ENCODE results near the gene FLT1. TPM values are rescaled to one million over a fixed set of nuclear protein-coding genes. Genes with fewer than 3 reads are reported as not detected.

Gene FLT1
- total RNA-seq, 1 donor from 2014 or later: not detected

- H3K4me1 Mint-ChIP-seq: peaks cover 7% of the 10 kb centered on the region
- TF ChIP-seq, protein P1, sequence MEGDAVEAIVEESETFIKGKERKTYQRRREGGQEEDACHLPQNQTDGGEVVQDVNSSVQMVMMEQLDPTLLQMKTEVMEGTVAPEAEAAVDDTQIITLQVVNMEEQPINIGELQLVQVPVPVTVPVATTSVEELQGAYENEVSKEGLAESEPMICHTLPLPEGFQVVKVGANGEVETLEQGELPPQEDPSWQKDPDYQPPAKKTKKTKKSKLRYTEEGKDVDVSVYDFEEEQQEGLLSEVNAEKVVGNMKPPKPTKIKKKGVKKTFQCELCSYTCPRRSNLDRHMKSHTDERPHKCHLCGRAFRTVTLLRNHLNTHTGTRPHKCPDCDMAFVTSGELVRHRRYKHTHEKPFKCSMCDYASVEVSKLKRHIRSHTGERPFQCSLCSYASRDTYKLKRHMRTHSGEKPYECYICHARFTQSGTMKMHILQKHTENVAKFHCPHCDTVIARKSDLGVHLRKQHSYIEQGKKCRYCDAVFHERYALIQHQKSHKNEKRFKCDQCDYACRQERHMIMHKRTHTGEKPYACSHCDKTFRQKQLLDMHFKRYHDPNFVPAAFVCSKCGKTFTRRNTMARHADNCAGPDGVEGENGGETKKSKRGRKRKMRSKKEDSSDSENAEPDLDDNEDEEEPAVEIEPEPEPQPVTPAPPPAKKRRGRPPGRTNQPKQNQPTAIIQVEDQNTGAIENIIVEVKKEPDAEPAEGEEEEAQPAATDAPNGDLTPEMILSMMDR (conservative IDR thresholded peaks at IDR 0.05): no peak
- H3K27ac Mint-ChIP-seq (ENCODE audit: unreplicated experiment): no peak overlapping the region
These were observed 236.5 kb downstream of the FLT1 start for GRCh38 chr13:28258417-28258816.

GRCh38 chr13:28257305-28257704 is 237.6 kb downstream of the FLT1 start:
- Mint-ChIP-seq H3K9me3 (no peaks in the 10 kb centered on the region), H3K36me3 (ENCODE audit: low read depth) (peaks cover 16% of the 10 kb centered on the region), H3K4me1 (peaks cover 7% of the 10 kb centered on the region), H3K27ac (ENCODE audit: unreplicated experiment) (no peak overlapping the region), H3K4me3 (no peak overlapping the region), H3K27me3 (ENCODE audit: low read depth) (no peaks in the 10 kb centered on the region)
- TF ChIP-seq, protein P1 (conservative IDR thresholded peaks at IDR 0.05): no peak
- no peak for DNase-seq (ENCODE audit: low read depth, low spot score)

More at GRCh38 chr13:28258417-28258816, 236.5 kb downstream of the FLT1 start:
- Mint-ChIP-seq H3K36me3 (ENCODE audit: low read depth) (peaks cover 21% of the 10 kb centered on the region), H3K9me3 (no peaks in the 10 kb centered on the region), H3K4me3 (no peak overlapping the region), H3K27me3 (ENCODE audit: low read depth) (no peaks in the 10 kb centered on the region)
- no peak for DNase-seq (ENCODE audit: low read depth, low spot score)

DNA sequence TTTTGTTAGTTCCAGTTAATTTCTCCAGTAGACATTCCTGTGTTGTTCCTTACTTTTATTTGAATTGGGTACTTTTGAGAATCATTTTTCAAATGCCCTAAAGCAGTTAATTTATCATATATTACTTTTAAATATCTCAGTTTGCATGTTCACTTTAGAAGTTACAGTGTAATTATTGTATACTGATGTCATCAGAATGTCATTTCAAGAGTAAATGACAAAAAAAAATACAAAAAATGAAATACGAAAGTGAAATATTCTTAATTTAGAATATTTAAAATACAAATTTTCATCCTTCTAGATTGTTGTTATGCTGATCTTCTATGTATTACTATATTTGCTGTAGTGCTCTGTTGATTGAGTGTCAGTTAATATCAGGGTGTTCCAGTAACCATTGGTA is 242.4 kb downstream of the FLT1 start:
- Mint-ChIP-seq H3K9me3 (peaks cover 5% of the 10 kb centered on the region), H3K27me3 (ENCODE audit: low read depth) (no peaks in the 10 kb centered on the region), H3K4me3 (no peak overlapping the region), H3K36me3 (ENCODE audit: low read depth) (peaks cover 24% of the 10 kb centered on the region), H3K27ac (ENCODE audit: unreplicated experiment) (no peak overlapping the region), H3K4me1 (no peaks in the 10 kb centered on the region)
- TF ChIP-seq, protein P1 (conservative IDR thresholded peaks at IDR 0.05): no peak
- DNase-seq (ENCODE audit: low read depth, low spot score): no peak

DNA sequence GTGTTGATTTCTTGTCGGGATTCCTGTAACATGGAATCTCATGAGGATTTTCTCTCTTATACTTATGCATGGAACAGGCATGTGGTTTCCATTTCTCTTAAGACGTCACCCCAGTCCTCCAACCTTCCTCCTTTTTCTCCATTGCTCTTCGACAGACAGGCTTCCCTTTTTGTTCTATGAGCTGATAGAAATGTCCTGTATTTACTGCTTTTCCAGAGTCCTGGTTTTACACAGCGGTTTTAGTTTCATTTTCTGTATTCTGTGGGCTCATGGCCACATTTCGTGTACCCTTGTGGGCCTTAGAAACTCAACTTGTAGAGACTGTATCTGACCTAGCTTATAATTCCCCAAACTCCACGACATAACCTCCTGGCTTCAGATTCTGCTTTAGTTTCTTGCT is 243.5 kb downstream of the FLT1 start:
- DNase-seq (ENCODE audit: low read depth, low spot score): no peak
- Mint-ChIP-seq H3K36me3 (ENCODE audit: low read depth) (peaks cover 29% of the 10 kb centered on the region), H3K27me3 (ENCODE audit: low read depth) (no peaks in the 10 kb centered on the region), H3K9me3 (peaks cover 11% of the 10 kb centered on the region), H3K4me3 (no peak overlapping the region), H3K27ac (ENCODE audit: unreplicated experiment) (no peak overlapping the region), H3K4me1 (no peaks in the 10 kb centered on the region)
- TF ChIP-seq, protein P1 (conservative IDR thresholded peaks at IDR 0.05): no peak

DNA sequence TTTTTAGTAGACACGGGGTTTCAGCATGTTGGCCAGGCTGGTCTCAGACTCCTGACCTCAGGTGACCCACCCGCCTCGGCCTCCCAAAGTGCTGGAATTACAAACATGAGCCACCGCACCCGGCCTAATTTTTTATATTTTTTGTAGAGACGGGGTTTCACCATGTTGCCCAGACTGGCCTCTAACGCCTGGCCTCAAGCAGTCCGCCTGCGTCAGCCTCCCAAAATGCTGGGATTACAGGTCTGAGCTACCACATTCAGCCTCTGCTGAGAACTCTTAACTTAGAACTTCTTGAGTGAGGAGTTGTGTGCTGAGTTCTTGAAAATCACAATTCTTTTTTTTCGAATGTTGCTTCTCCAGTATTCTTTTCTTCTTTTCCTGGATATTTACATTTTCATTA is 244.4 kb downstream of the FLT1 start:
- Mint-ChIP-seq H3K9me3 (peaks cover 13% of the 10 kb centered on the region), H3K36me3 (ENCODE audit: low read depth) (peaks cover 31% of the 10 kb centered on the region), H3K27ac (ENCODE audit: unreplicated experiment) (no peak overlapping the region), H3K4me3 (no peak overlapping the region), H3K4me1 (no peaks in the 10 kb centered on the region), H3K27me3 (ENCODE audit: low read depth) (no peaks in the 10 kb centered on the region)
- DNase-seq (ENCODE audit: low read depth, low spot score): no peak
- TF ChIP-seq, protein P1 (conservative IDR thresholded peaks at IDR 0.05): no peak

Other genes with a start within 250 kb of the FLT1 start
- 71.8 and 75.2 TPM in 2 replicates for gene POMP, start 164.0 kb upstream of the FLT1 start, total RNA-seq
- 0.75 and 0.82 TPM in 2 replicates for gene SLC46A3, start 223.8 kb upstream of the FLT1 start, total RNA-seq

Measured in neural crest cell (in vitro differentiated cells).